ENCODE data around the gene SUPT3H. TPM values are rescaled to one million over a fixed set of nuclear protein-coding genes. Genes with fewer than 3 reads are reported as not detected.
"Not testable (repeated sequence)": the region's sequence is repeated elsewhere in the genome, so short reads cannot be mapped to it uniquely, and the experiment has no call there.

The SUPT3H gene
- total and polyA plus RNA-seq, 2 of the 13 experiments (the other 11 are each of a cell fraction or from before 2014, with no cell fraction given): 11.9 to 36.1 TPM

GRCh38 chr6:44879071-44879470, 498.7 kb downstream of the SUPT3H start:
- H4K20me1 ChIP-seq (ENCODE audit: insufficient read depth, low read length); BruUV-seq (replicated peaks); FAIRE-seq; H3K36me3 ChIP-seq (replicated peaks in 1 of 2; ENCODE audit: control insufficient read depth in 1 of 2, insufficient read depth in 2 of 2, low read length in 2 of 2); H2AFZ ChIP-seq (ENCODE audit: low read length); H3K79me2 ChIP-seq (ENCODE audit: insufficient read depth, low read length); H3K9me3 ChIP-seq (ENCODE audit: low read length); H3K4me3 ChIP-seq (replicated peaks in 1 of 3; ENCODE audit: insufficient read depth in 1 of 3, low read depth in 2 of 3, low read length in 3 of 3); H3K27me3 ChIP-seq (ENCODE audit: control insufficient read depth in 1 of 2, insufficient read depth in 2 of 2, low read length in 2 of 2); CTCF ChIA-PET (ENCODE audit: low intra/inter-chr PET ratio, low total read pairs); in situ Hi-C loops (cut with HindIII; ENCODE audit: extremely low pct_ligation_motif_present, low pct_unique_long_range_greater_than_20kb); TF ChIP-seq HNF4G (CRISPR knock-in tag; IDR thresholded peaks at IDR 0.05; ENCODE audit: borderline replicate concordance, low read depth): not testable (repeated sequence)
- intact Hi-C loops (cut with micrococcal nuclease; ENCODE audit: unreplicated experiment): loop anchor here (10.0 kb wide), 1 partner anchor 496 kb away; the partner anchor contains the start of gene SUPT3H
- DNase-seq (ENCODE audit: low spot score) (peak; percentile 77), ATAC-seq (peak; percentile 100)
- 0 out of 2 replicates have a peak overlapping the region, but pooled peaks have one; percentile 9 for H3K9ac ChIP-seq (ENCODE audit: insufficient read depth, low read depth, low read length)
- 5% methylated on average over 3 of the region's 3 CpGs for WGBS (ENCODE audit: low lambda C conversion rate)
- peaks cover 17% of the 10 kb centered on the region for H3K4me1 ChIP-seq (ENCODE audit: insufficient read depth, low read length)
- H3K27ac ChIP-seq (ENCODE audit: extremely low read length, insufficient read depth, low read length): peak overlapping the region; percentile 14
- H3K4me2 ChIP-seq (ENCODE audit: low read depth, low read length): peak overlapping the region; percentile 54
- POLR2A ChIA-PET: interaction anchor here (1.7 to 1.8 kb wide), 2 partner anchors 18 to 499 kb away, joined by 3 to 4 read pairs; partner anchors contain the start of gene SUPT3H
- peak; percentile 19; the same call in 1 of the 2 replicates for TF ChIP-seq ZNF891 (CRISPR knock-in tag; IDR thresholded peaks at IDR 0.05)
- peak; percentile 25; the same call in 1 of the 2 replicates for TF ChIP-seq RAD21 (CRISPR knock-in tag; IDR thresholded peaks at IDR 0.05)
- peak; percentile 60; the same call in 1 of the 2 replicates for TF ChIP-seq PATZ1 (CRISPR knock-in tag; IDR thresholded peaks at IDR 0.05)
- peak; percentile 17; the same call in 1 of the 2 replicates for TF ChIP-seq AHDC1 (CRISPR knock-in tag; IDR thresholded peaks at IDR 0.05; ENCODE audit: borderline replicate concordance)
- TF ChIP-seq ZBTB38 (CRISPR knock-in tag; IDR thresholded peaks at IDR 0.05): 0 out of 2 replicates have a peak, but pooled peaks have one; percentile 21
- peak; percentile 43; the same call in 1 of the 2 replicates for TF ChIP-seq RXRB (CRISPR knock-in tag; IDR thresholded peaks at IDR 0.05; ENCODE audit: borderline replicate concordance)
- TF ChIP-seq, protein P1, sequence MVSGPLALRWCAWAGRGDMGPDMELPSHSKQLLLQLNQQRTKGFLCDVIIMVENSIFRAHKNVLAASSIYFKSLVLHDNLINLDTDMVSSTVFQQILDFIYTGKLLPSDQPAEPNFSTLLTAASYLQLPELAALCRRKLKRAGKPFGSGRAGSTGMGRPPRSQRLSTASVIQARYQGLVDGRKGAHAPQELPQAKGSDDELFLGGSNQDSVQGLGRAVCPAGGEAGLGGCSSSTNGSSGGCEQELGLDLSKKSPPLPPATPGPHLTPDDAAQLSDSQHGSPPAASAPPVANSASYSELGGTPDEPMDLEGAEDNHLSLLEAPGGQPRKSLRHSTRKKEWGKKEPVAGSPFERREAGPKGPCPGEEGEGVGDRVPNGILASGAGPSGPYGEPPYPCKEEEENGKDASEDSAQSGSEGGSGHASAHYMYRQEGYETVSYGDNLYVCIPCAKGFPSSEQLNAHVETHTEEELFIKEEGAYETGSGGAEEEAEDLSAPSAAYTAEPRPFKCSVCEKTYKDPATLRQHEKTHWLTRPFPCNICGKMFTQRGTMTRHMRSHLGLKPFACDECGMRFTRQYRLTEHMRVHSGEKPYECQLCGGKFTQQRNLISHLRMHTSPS (CRISPR knock-in tag; IDR thresholded peaks at IDR 0.05; ENCODE audit: low read depth): peak; percentile 81; the same call in 1 of the 2 replicates
- peak; percentile 73; the same call in 1 of the 2 replicates for TF ChIP-seq HOXA3 (CRISPR knock-in tag; IDR thresholded peaks at IDR 0.05)
- peak; percentile 58 for TF ChIP-seq YY1 (IDR thresholded peaks at IDR 0.05; ENCODE audit: insufficient read depth, insufficient replicate concordance, low read depth, low read length)
- 0 out of 2 replicates have a peak, but pooled peaks have one; percentile 47 for TF ChIP-seq ZNF331 (CRISPR knock-in tag; IDR thresholded peaks at IDR 0.05)
- TF ChIP-seq ZBTB7A (CRISPR knock-in tag; IDR thresholded peaks at IDR 0.05): peak; percentile 25; the same call in 1 of the 2 replicates
- TF ChIP-seq HNF4G (IDR thresholded peaks at IDR 0.05; ENCODE audit: borderline replicate concordance, low read depth, low read length): 0 out of 2 replicates have a peak, but pooled peaks have one; percentile 30
- peak; percentile 22; the same call in 1 of the 2 replicates for TF ChIP-seq HDAC2 (CRISPR knock-in tag; IDR thresholded peaks at IDR 0.05)
- peak; percentile 69; the same call in 1 of the 2 replicates for TF ChIP-seq SP5 (CRISPR knock-in tag; IDR thresholded peaks at IDR 0.05; ENCODE audit: borderline replicate concordance, low read depth)

Measured in HepG2 (cell line).